Upper lobe of left lung (tissue), 4 donors: ENCODE data around the gene AGR2.

Experiments
- EP300 ChIP-seq, 4 donors: sonication (generic); formaldehyde crosslinking; IDR thresholded peaks; one replicate each; pipeline ENCODE4 v1.5.1; 2017; ENCODE audit warnings: antibody characterized with exemption in 4 of 4, control low read depth in 2 of 4
- POLR2A ChIP-seq, 4 donors: fragments of 450-650 bp; IDR thresholded peaks; one replicate each; pipeline ENCODE4 v1.5.1; 2016 to 2017; ENCODE audit warnings: antibody characterized with exemption in 4 of 4, mild to moderate bottlenecking in 2 of 4
- POLR2AphosphoS5 ChIP-seq, 2 donors: sonication (generic); formaldehyde crosslinking; IDR thresholded peaks; one replicate each; pipeline ENCODE4 v1.5.1; 2017; ENCODE audit warnings: antibody characterized with exemption in 2 of 2
- TF ChIP-seq, protein P1 (sequence below), 6 experiments: fragments of 450-650 bp in 4 of 6; fragments of 200-600 bp in 2 of 6; sonication (generic) in 2 of 6; IDR thresholded peaks; one replicate each; pipeline ENCODE4 v1.5.1; 2016 to 2019; ENCODE audit warnings: antibody characterized with exemption in 6 of 6

DNA sequence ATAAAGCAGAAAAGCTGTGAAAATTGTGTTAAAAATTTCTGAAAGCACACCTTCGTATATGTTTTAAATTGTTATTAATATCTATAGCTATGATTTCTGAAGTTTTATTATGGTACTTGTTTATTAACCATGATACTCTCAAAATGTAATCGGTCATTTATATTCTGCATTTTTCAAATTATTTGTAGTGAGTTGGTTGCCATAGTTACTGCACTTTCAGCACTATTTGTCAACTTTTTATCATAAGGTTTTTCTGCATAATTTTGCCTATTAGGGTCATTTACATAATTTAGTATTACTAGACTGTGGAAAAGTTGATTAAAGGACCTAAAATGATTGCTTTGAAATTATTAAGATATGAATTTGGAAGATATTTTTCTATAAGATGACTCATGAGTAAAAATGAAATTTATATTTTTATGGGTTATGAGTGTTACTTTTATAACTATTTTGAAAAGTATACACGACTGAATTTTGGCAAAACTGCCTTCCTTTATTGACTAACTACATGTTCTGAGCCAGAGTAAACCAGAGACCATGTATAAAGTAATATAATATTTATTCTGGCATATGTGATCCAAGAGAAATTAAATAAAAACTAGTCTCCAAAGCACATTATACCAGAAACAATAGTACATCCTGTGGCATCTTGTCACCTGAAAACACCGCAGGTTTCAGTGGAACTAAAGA, 7.9 kb upstream of the AGR2 start:
- TF ChIP-seq, protein P1, sequence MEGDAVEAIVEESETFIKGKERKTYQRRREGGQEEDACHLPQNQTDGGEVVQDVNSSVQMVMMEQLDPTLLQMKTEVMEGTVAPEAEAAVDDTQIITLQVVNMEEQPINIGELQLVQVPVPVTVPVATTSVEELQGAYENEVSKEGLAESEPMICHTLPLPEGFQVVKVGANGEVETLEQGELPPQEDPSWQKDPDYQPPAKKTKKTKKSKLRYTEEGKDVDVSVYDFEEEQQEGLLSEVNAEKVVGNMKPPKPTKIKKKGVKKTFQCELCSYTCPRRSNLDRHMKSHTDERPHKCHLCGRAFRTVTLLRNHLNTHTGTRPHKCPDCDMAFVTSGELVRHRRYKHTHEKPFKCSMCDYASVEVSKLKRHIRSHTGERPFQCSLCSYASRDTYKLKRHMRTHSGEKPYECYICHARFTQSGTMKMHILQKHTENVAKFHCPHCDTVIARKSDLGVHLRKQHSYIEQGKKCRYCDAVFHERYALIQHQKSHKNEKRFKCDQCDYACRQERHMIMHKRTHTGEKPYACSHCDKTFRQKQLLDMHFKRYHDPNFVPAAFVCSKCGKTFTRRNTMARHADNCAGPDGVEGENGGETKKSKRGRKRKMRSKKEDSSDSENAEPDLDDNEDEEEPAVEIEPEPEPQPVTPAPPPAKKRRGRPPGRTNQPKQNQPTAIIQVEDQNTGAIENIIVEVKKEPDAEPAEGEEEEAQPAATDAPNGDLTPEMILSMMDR (IDR thresholded peaks at IDR 0.05) = no peak
- TF ChIP-seq POLR2A (IDR thresholded peaks at IDR 0.05) (no peak), EP300 (IDR thresholded peaks at IDR 0.05) (no peak), POLR2AphosphoS5 (IDR thresholded peaks at IDR 0.05) (no peak)
